ENCODE measurements around the gene TMEM95. TPM values are rescaled to one million over a fixed set of nuclear protein-coding genes. Genes with fewer than 3 reads are reported as not detected.

Gene TMEM95
- total RNA-seq, 2 donors from 2014 or later: not detected

DNA sequence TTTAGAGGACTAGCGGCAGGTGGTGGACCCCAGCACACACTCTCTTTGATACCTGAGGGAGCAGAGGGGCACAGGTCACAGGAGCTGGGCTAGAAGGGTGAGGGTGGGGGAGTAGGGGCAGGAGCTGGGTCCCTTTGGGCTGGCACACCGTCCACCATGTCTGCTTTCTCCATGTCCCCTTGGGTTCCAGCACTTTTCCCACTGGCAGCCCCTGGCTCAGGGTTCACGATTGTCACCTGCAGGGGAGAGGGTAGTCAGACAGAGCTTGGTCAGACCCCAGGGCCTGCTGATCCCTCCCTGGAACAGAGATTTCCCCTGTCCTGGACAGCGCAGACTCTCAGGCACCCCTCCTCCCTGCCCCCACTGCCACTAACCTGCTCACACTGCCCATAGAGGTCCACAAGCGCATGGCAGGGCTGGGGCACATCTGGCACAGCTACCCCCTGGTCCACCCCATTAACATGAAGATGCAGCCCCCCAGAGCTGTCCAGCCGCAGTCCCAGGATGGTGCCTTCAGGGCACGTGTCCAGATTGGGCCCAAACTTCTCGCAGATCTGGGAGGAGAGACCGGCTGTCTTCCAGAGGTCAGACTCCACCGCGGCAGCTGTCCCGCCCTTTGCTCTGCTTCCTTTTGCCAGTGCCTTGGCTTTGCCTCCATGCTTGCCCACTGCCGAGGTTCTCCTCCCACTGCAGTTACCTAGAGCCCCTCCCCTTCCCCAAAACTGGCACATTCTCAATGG is 36.7 kb upstream of the TMEM95 start:
- H3K4me3 ChIP-seq: no peak overlapping the region
- no peaks in the 10 kb centered on the region for H3K9me3 ChIP-seq
- TF ChIP-seq POLR2AphosphoS5 (IDR thresholded peaks at IDR 0.05) (no peak), POLR2A (IDR thresholded peaks at IDR 0.05) (no peak)
- TF ChIP-seq, protein P1, sequence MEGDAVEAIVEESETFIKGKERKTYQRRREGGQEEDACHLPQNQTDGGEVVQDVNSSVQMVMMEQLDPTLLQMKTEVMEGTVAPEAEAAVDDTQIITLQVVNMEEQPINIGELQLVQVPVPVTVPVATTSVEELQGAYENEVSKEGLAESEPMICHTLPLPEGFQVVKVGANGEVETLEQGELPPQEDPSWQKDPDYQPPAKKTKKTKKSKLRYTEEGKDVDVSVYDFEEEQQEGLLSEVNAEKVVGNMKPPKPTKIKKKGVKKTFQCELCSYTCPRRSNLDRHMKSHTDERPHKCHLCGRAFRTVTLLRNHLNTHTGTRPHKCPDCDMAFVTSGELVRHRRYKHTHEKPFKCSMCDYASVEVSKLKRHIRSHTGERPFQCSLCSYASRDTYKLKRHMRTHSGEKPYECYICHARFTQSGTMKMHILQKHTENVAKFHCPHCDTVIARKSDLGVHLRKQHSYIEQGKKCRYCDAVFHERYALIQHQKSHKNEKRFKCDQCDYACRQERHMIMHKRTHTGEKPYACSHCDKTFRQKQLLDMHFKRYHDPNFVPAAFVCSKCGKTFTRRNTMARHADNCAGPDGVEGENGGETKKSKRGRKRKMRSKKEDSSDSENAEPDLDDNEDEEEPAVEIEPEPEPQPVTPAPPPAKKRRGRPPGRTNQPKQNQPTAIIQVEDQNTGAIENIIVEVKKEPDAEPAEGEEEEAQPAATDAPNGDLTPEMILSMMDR (IDR thresholded peaks at IDR 0.05): no peak
- H3K27ac ChIP-seq: no peak overlapping the region
- 92% methylated on average over 13 of the region's 13 CpGs for WGBS
- intact Hi-C loops (cut with DNase I): no loop called here
- DNase-seq (ENCODE audit: low spot score): no peak
- peaks cover 11 to 24% of the 10 kb centered on the region in 2 donors for H3K36me3 ChIP-seq
- no peaks in the 10 kb centered on the region for H3K27me3 ChIP-seq (replicated peaks; ENCODE audit: insufficient read depth)
- peaks cover 8% of the 10 kb centered on the region for H3K4me1 ChIP-seq (replicated peaks)

DNA sequence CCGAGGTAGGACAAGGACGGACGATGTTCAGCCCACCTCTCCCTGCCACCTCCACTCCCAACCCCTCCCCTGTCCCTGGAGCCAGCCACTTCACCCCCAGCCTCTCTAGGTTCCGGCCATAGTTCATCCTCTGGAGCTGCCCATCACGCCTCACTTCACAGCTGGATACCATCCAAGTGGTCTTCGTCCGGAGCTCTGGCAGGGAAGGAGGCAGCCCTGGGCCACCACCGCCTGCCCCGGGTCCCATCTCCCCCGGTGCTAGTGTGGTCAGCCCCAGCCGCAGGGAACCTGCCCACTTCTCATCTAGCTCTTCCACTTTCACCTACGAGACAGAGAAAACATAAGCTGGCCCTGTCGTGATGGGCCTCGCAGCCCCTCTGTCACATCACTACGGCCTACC is 33.5 kb upstream of the TMEM95 start:
- TF ChIP-seq POLR2AphosphoS5 (IDR thresholded peaks at IDR 0.05): no peak
- TF ChIP-seq POLR2A (IDR thresholded peaks at IDR 0.05): no peak
- TF ChIP-seq, protein P1 (IDR thresholded peaks at IDR 0.05): no peak
- Histone ChIP-seq H3K9me3 (no peaks in the 10 kb centered on the region), H3K27me3 (replicated peaks; ENCODE audit: insufficient read depth) (no peaks in the 10 kb centered on the region), H3K27ac (no peak overlapping the region), H3K4me1 (replicated peaks) (no peaks in the 10 kb centered on the region), H3K4me3 (no peak overlapping the region), H3K36me3 (peaks cover 11 to 24% of the 10 kb centered on the region in 2 donors)
- 91% methylated on average over 15 of the region's 15 CpGs for WGBS
- DNase-seq (ENCODE audit: low spot score): no peak
- intact Hi-C loops (cut with DNase I): no loop called here

GRCh38 chr17:7322520-7323194 is 32.3 kb upstream of the TMEM95 start:
- no peak overlapping the region for H3K4me3 ChIP-seq
- intact Hi-C loops (cut with DNase I): no loop called here
- no peaks in the 10 kb centered on the region for H3K4me1 ChIP-seq (replicated peaks)
- no peaks in the 10 kb centered on the region for H3K27me3 ChIP-seq (replicated peaks; ENCODE audit: insufficient read depth)
- TF ChIP-seq POLR2A (IDR thresholded peaks at IDR 0.05): no peak
- no peak for TF ChIP-seq POLR2AphosphoS5 (IDR thresholded peaks at IDR 0.05)
- TF ChIP-seq, protein P1 (IDR thresholded peaks at IDR 0.05): no peak
- DNase-seq (ENCODE audit: low spot score): no peak
- no peaks in the 10 kb centered on the region for H3K9me3 ChIP-seq
- H3K27ac ChIP-seq: no peak overlapping the region
- 89% methylated on average over 22 of the region's 22 CpGs for whole genome bisulfite sequencing
- peaks cover 11 to 19% of the 10 kb centered on the region in 2 donors for H3K36me3 ChIP-seq

- no peaks in the 10 kb centered on the region for H3K9me3 ChIP-seq
- intact Hi-C loops (cut with DNase I): no loop called here
- 62% methylated on average over 39 of the region's 39 CpGs for WGBS
- no peak overlapping the region for H3K27ac ChIP-seq
- H3K4me3 ChIP-seq: no peak overlapping the region
- DNase-seq (ENCODE audit: low spot score): peak; percentile 43
- no peaks in the 10 kb centered on the region for H3K27me3 ChIP-seq (replicated peaks; ENCODE audit: insufficient read depth)
- no peaks in the 10 kb centered on the region for H3K4me1 ChIP-seq (replicated peaks)
- H3K36me3 ChIP-seq: peaks cover 11 to 13% of the 10 kb centered on the region in 2 donors
- TF ChIP-seq POLR2A (IDR thresholded peaks at IDR 0.05) (no peak), POLR2AphosphoS5 (IDR thresholded peaks at IDR 0.05) (no peak)
- TF ChIP-seq, protein P1 (IDR thresholded peaks at IDR 0.05): peak; percentile 74 to 78 (median 76)
These were observed 31.1 kb upstream of the TMEM95 start for GRCh38 chr17:7323731-7324437.
